Putamen (tissue), 1 donor: ENCODE measurements around the gene NIPSNAP2.
"Not testable (repeated sequence)": the region's sequence is repeated elsewhere in the genome, so short reads cannot be mapped to it uniquely, and the experiment has no call there.

Experiments used
- DNase-seq: peaks from one replicate; pipeline ENCODE4 v3.0.0-alpha.2; 2016; ENCODE audit warnings: low spot score

The NIPSNAP2 gene

DNA sequence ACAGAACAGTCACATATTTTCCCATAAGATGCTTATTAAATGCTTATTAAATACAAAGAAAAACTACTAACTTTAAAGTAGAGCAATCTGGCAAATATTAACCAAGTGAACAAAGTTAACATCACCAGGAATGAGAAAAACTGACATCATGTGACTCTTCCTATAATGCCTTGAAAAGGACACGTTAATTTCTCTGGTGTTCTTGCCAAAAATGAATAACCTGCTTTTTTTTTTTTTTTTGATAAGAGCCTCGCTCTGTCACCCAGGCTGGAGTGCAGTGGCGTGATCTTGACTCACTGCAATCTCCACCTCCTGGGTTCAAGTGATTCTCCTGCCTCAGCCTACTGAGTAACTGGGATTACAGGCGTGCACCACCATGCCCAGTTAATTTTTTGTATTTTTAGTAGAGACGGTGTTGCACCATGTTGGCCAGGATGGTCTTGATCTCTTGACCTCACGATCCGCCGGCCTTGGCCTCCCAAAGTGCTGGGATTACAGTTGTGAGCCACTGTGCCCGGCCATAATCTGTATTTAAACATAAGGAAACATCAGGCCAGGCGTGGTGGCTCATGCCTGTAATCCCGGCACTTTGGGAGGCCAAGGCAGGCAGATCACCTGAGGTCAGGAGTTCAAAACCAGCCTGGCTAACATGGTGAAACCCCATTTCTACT lies 83.2 kb downstream of the NIPSNAP2 start:
- DNase-seq = not testable (repeated sequence)

- DNase-seq = no peak
Observed at GRCh38 chr7:56048245-56048644, 83.9 kb downstream of the NIPSNAP2 start.

DNA sequence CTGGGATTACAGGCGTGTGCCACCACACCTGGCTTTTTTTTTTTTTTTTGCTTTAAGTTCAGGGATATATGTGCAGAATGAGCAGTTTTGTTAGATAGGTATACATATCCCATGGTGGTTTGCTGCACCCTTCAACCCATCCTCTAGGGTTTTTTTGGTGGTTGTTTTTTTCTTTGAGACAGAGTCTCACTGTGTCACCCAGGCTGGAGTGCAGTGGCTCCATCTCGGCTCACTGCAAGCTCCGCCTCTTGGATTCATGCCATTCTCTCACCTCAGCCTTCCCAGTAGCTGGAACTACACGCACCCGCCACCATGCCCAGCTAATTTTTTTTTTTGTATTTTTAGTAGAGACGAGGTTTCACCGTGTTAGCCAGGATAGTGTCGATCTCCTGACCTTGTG lies 84.4 kb downstream of the NIPSNAP2 start:
- DNase-seq = not testable (repeated sequence)
